Stimulated activated CD8-positive, alpha-beta memory T cell treated with anti-CD3 and anti-CD28 coated beads, Interleukin-2, amount 100 ng/mL, for 48 hours (primary cell): Measurements from ENCODE around the gene GSTM1.

Experiments
- DNase-seq, 2 donors: peaks; one replicate each; pipeline ENCODE4 v3.0.0-alpha.2; 2020; ENCODE audit warnings: low read depth in 2 of 2

The GSTM1 gene

GRCh38 chr1:109687641-109688499 is at the start of gene GSTM1:
GSTM1 (plus strand) TSS chr1:109687817; CDS start chr1:109687874, 57 bp downstream.
- peak in 1 of 2 donors; percentile 71 for DNase-seq

GRCh38 chr1:109639063-109639840 is 48.4 kb upstream of the GSTM1 start:
- DNase-seq: no peak

GRCh38 chr1:109639841-109640184 is 47.8 kb upstream of the GSTM1 start:
- no peak for DNase-seq

- peak; percentile 80 to 93 for DNase-seq
Measured at GRCh38 chr1:109640285-109640865, 47.2 kb upstream of the GSTM1 start.

GRCh38 chr1:109641078-109641740 is 46.4 kb upstream of the GSTM1 start:
- DNase-seq: no peak

- DNase-seq: no peak
Measured at GRCh38 chr1:109641861-109642260, 45.8 kb upstream of the GSTM1 start.

GRCh38 chr1:109642626-109643025 is 45.0 kb upstream of the GSTM1 start:
- no peak for DNase-seq

- peak; percentile 84 to 85 for DNase-seq
Measured at GRCh38 chr1:109643385-109644230, 44.0 kb upstream of the GSTM1 start.

- no peak for DNase-seq
Measured at GRCh38 chr1:109644670-109645069, 42.9 kb upstream of the GSTM1 start.

- no peak for DNase-seq
Measured at GRCh38 chr1:109649491-109649914, 38.1 kb upstream of the GSTM1 start.

- DNase-seq: no peak
Measured at GRCh38 chr1:109650609-109651008, 37.0 kb upstream of the GSTM1 start.

GRCh38 chr1:109652402-109652801 is 35.2 kb upstream of the GSTM1 start:
- no peak for DNase-seq

GRCh38 chr1:109653306-109653705 is 34.3 kb upstream of the GSTM1 start:
- no peak for DNase-seq

GRCh38 chr1:109654519-109654918 is 33.1 kb upstream of the GSTM1 start:
- no peak for DNase-seq

- peak; percentile 64 to 76 for DNase-seq
Measured at GRCh38 chr1:109655615-109656519, 31.8 kb upstream of the GSTM1 start, which contains the start of gene GSTM4. GSTM4 (plus strand) TSS chr1:109656099; CDS start chr1:109656390, 291 bp downstream.

- DNase-seq: no peak
Measured at GRCh38 chr1:109657395-109657794, 30.2 kb upstream of the GSTM1 start.

- DNase-seq: no peak
Measured at GRCh38 chr1:109657970-109658369, 29.6 kb upstream of the GSTM1 start.

GRCh38 chr1:109658533-109659042 is 29.0 kb upstream of the GSTM1 start:
- no peak for DNase-seq

- DNase-seq: no peak
Measured at GRCh38 chr1:109659145-109659544, 28.5 kb upstream of the GSTM1 start.
